WI38 (cell line): ENCODE data around the gene IFT52.

Experiments used
- H3K4me3 ChIP-seq: 2 replicates; pipeline ENCODE4 v1.5.1; 2011; ENCODE audit warnings: low read depth, mild to moderate bottlenecking, control low read depth, low read length
- CTCF ChIP-seq: IDR thresholded peaks from 2 replicates; pipeline ENCODE4 v1.5.1; 2012; ENCODE audit warnings: low read depth, mild to moderate bottlenecking, control low read depth, low read length

Gene IFT52

GRCh38 chr20:43590392-43591303, at the start of gene IFT52:
Gene IFT52 (plus strand): TSS chr20:43590937. CDS start chr20:43594699, 3,762 bp downstream.
- no peak for TF ChIP-seq CTCF
- H3K4me3 ChIP-seq, result peak within 1 kb of the TSS; percentile 75

- TF ChIP-seq CTCF, result no peak
- no peak overlapping the region for H3K4me3 ChIP-seq
These were observed 49.5 kb upstream of the IFT52 start for GRCh38 chr20:43541214-43541613.

GRCh38 chr20:43542161-43542560, 48.6 kb upstream of the IFT52 start:
- no peak overlapping the region for H3K4me3 ChIP-seq
- no peak for TF ChIP-seq CTCF

GRCh38 chr20:43542674-43543073, 48.1 kb upstream of the IFT52 start:
- TF ChIP-seq CTCF, result no peak
- no peak overlapping the region for H3K4me3 ChIP-seq

- no peak overlapping the region for H3K4me3 ChIP-seq
- TF ChIP-seq CTCF, result no peak
These were observed 47.6 kb upstream of the IFT52 start for GRCh38 chr20:43543138-43543537.

GRCh38 chr20:43544501-43544900, 46.2 kb upstream of the IFT52 start:
- no peak for TF ChIP-seq CTCF
- no peak overlapping the region for H3K4me3 ChIP-seq

GRCh38 chr20:43545837-43546578, 44.7 kb upstream of the IFT52 start:
- TF ChIP-seq CTCF, result no peak
- H3K4me3 ChIP-seq, result no peak overlapping the region
